Measurements from ENCODE around the gene TC2N.

GRCh38 chr14:91904483-91904882 is 37.1 kb upstream of the TC2N start:
- no peak for TF ChIP-seq CTCF (IDR thresholded peaks at IDR 0.05; ENCODE audit: low read length)
- no peak for TF ChIP-seq EZH2 (IDR thresholded peaks at IDR 0.05; ENCODE audit: borderline replicate concordance, low read length)
